ENCODE data around the gene CDH23. TPM values are rescaled to one million over a fixed set of nuclear protein-coding genes. Genes with fewer than 3 reads are reported as not detected.

CDH23 gene
- total RNA-seq, 1 experiment from 2014 or later, result 2.1 TPM

DNA sequence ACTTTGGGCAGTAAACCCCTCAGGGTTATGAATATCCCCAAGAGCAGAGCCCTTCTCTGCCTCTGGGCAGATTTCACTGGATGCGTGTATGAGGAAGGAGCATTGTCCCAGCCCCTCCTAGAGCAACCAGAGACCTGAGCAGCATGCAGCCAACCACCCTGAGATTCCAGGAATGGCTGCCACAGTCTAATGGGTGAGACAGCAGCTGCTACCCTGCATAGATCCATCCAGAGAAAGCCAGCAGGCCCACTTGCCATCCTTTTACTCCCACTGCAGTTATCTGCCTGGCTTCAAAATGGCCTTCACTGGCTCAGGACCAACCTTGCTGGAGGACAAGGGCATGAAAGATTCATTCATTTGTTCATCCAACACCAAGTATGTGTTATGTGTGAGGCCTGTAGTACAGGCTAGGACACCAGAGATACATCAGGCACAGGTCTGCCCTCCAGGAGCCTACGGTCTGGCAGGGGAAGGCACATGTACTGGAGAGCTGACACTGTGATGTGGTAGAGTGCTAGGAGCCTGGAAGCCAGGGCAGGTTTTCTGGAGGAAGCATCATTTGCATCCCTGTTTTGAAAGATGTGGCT is 349.0 kb downstream of the CDH23 start:
- no peak overlapping the region for H3K27ac ChIP-seq (ENCODE audit: low read length)
- peaks cover 3% of the 10 kb centered on the region; the same call in 1 of the 2 replicates for H3K9me3 ChIP-seq (ENCODE audit: low read length)
- no peaks in the 10 kb centered on the region for H3K36me3 ChIP-seq (ENCODE audit: insufficient read depth, low read length)
- H4K20me1 ChIP-seq (ENCODE audit: insufficient read depth, low read depth, low read length), result no peaks in the 10 kb centered on the region
- H3K9ac ChIP-seq (ENCODE audit: low read length), result no peak overlapping the region
- H3K4me1 ChIP-seq (ENCODE audit: low read length), result peaks cover 45% of the 10 kb centered on the region
- no peak overlapping the region for H3K4me3 ChIP-seq (ENCODE audit: low read length)
- no peak overlapping the region for H3K4me2 ChIP-seq (ENCODE audit: low read depth, low read length, poor library complexity, severe bottlenecking)
- no peaks in the 10 kb centered on the region for H3K9me2 ChIP-seq (replicated peaks; ENCODE audit: insufficient read depth, low read length)
- no peaks in the 10 kb centered on the region for H3K79me2 ChIP-seq (ENCODE audit: low read length)
- H3K27me3 ChIP-seq (ENCODE audit: low read length), result 0 out of 2 replicates have a peak, but pooled peaks cover 3% of the 10 kb centered on the region
- DNase-seq, result no peak
- no peak overlapping the region for H2AFZ ChIP-seq (ENCODE audit: low read length)

DNA sequence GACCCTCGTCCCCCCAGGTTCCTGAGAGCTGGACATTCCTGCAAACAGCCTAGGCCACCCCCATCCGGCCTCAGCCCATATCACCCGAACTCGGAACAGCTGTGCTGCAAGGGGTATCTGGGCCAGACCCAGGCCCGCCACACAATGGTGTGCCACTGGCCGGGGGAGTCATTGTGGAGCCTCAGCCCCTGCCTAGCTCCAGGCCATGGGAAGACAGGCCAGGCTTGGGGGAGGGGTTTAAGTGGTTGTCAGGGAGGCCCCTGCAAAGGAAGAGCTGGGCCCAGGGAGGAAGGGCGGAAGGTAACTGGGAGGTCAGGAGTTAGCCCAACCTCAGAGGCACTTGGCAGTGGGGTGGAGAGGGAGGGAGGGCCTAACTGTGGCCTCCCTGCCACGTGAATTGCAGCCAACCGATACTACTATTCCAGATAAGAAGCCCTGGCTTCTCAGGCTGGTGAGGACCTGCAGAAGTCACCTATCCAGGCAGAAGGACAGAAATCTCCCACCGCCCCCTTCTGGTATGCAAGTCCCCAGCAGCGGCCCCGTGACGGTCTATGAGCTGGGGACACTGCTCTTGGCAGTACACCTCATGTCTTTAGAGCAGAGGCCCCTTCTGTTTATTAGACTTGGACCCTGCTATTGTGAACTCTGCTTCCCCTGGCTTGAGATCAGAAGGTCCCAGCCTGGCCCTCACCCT is 349.8 kb downstream of the CDH23 start:
- no peak overlapping the region for H2AFZ ChIP-seq (ENCODE audit: low read length)
- H3K4me1 ChIP-seq (ENCODE audit: low read length), result peaks cover 48% of the 10 kb centered on the region
- no peaks in the 10 kb centered on the region for H4K20me1 ChIP-seq (ENCODE audit: insufficient read depth, low read depth, low read length)
- no peaks in the 10 kb centered on the region for H3K36me3 ChIP-seq (ENCODE audit: insufficient read depth, low read length)
- DNase-seq, result peak; percentile 74
- H3K9me3 ChIP-seq (ENCODE audit: low read length), result peaks cover 3% of the 10 kb centered on the region; the same call in 1 of the 2 replicates
- no peak overlapping the region for H3K4me2 ChIP-seq (ENCODE audit: low read depth, low read length, poor library complexity, severe bottlenecking)
- H3K4me3 ChIP-seq (ENCODE audit: low read length), result no peak overlapping the region
- H3K27ac ChIP-seq (ENCODE audit: low read length), result no peak overlapping the region
- H3K9ac ChIP-seq (ENCODE audit: low read length), result no peak overlapping the region
- 0 out of 2 replicates have a peak, but pooled peaks cover 3% of the 10 kb centered on the region for H3K27me3 ChIP-seq (ENCODE audit: low read length)
- no peaks in the 10 kb centered on the region for H3K79me2 ChIP-seq (ENCODE audit: low read length)
- no peaks in the 10 kb centered on the region for H3K9me2 ChIP-seq (replicated peaks; ENCODE audit: insufficient read depth, low read length)

DNA sequence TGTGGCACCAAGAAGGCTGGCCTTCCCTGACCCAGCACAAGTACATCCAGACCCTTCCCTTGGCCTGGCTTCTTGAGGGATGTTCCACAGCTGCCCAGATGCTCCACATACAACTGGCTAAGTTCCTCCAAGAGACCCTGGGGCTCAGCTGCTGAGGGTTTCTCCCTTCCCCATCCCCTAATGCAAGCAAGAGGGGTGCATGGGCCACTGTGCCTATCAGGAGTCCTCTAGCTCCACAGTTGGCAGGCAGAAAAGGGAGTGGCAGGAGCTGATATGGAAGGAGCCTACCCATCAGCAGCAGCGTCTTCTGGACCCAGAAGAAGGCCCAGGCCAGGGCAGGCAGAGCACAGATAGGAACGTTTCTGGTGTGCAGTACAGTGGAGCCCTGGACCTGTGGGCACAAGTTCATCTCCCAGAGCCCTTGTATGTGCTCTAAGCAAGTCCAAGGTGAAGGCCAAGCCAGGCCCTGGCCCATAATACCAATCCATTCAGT is 350.4 kb downstream of the CDH23 start:
- Histone ChIP-seq H3K4me1 (ENCODE audit: low read length) (peaks cover 49% of the 10 kb centered on the region), H3K36me3 (ENCODE audit: insufficient read depth, low read length) (no peaks in the 10 kb centered on the region), H3K9me3 (ENCODE audit: low read length) (peaks cover 3% of the 10 kb centered on the region; the same call in 1 of the 2 replicates), H3K9ac (ENCODE audit: low read length) (no peak overlapping the region), H4K20me1 (ENCODE audit: insufficient read depth, low read depth, low read length) (no peaks in the 10 kb centered on the region), H2AFZ (ENCODE audit: low read length) (no peak overlapping the region), H3K27me3 (ENCODE audit: low read length) (0 out of 2 replicates have a peak, but pooled peaks cover 3% of the 10 kb centered on the region), H3K9me2 (replicated peaks; ENCODE audit: insufficient read depth, low read length) (no peaks in the 10 kb centered on the region), H3K27ac (ENCODE audit: low read length) (no peak overlapping the region), H3K79me2 (ENCODE audit: low read length) (no peaks in the 10 kb centered on the region), H3K4me2 (ENCODE audit: low read depth, low read length, poor library complexity, severe bottlenecking) (no peak overlapping the region), H3K4me3 (ENCODE audit: low read length) (no peak overlapping the region)
- no peak for DNase-seq

DNA sequence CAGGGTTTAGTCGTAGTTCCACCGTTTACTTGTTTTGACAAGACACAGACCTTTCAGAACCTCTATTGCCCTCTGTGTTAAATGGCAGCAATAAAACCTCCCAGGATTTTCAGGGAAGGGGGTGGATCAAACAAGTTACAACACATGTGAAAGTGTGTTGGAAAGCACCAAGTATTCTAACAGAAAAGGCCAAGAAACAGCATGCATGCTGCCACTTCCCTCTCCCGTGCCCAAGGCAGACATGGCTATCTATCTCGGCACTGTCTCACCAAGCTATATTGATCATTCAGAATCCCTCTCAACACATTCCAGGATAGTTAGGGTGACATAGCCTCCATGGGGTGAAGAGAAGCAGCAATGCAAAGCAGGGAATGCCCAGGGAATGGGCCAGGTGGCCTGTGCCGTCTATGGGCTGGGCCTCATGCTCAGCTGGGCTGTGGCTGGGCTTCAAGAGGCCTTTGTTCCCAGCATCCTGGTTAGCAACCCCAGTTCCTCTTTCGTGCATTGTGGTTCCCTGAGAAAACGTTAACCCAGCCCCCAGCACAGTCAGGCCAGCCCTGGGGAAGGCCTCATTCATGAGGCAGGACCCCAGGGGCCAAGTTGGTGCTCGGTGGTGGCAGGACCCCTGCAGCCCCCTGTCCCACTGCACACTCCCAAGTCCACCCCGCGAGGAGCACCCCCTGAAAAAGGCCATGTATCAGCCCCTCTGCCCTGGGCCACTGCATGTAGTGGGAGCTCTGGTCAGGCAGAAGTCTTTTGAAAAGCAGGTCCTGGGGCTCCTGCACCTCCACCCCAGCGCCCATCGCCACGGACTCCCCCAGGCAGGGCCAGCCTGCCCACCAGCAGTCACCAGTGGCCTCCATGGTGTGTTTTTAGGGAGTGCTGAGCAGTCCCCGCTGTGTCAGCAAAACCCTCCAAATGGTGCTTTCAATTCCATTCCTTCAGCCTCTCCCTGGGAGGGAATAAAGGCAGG is 351.1 kb downstream of the CDH23 start:
- Histone ChIP-seq H3K36me3 (ENCODE audit: insufficient read depth, low read length) (no peaks in the 10 kb centered on the region), H4K20me1 (ENCODE audit: insufficient read depth, low read depth, low read length) (no peaks in the 10 kb centered on the region), H3K4me3 (ENCODE audit: low read length) (no peak overlapping the region), H3K9ac (ENCODE audit: low read length) (no peak overlapping the region; the same call in 1 of the 2 replicates), H3K27me3 (ENCODE audit: low read length) (no peaks in the 10 kb centered on the region), H3K27ac (ENCODE audit: low read length) (no peak overlapping the region), H3K4me2 (ENCODE audit: low read depth, low read length, poor library complexity, severe bottlenecking) (peak overlapping the region; percentile 1), H3K9me3 (ENCODE audit: low read length) (peaks cover 3% of the 10 kb centered on the region; the same call in 1 of the 2 replicates), H3K79me2 (ENCODE audit: low read length) (no peaks in the 10 kb centered on the region), H2AFZ (ENCODE audit: low read length) (no peak overlapping the region), H3K4me1 (ENCODE audit: low read length) (peaks cover 56% of the 10 kb centered on the region), H3K9me2 (replicated peaks; ENCODE audit: insufficient read depth, low read length) (no peaks in the 10 kb centered on the region)
- peak; percentile 66 for DNase-seq

DNA sequence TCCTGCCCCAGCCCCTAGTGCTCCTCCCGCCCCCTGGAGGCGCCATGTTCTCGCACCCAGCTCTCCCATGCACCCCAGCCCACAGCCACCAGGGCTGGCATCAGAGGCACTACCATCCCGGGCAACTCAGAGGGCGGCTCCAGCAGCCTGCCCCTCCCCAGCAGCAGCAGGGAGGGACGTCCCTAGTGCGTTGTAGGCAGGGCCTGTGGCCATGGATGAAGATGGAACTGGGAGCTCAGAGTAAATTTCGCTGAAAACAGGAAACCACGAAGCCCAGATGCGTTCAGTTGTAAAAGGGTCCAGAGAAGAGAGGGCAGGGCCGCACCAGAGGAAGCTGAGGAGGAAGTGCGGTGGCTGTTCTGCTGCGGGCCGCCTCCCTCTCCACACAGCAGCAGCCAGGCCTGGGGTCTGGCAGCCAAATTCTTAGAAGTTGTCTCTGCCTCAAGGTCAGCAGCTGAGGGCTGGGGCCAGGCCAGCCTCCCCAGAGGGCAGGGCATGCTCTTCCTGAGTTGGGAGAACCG is 352.0 kb downstream of the CDH23 start:
- Histone ChIP-seq H3K4me2 (ENCODE audit: low read depth, low read length, poor library complexity, severe bottlenecking) (peak overlapping the region; percentile 36), H3K79me2 (ENCODE audit: low read length) (no peaks in the 10 kb centered on the region), H3K9ac (ENCODE audit: low read length) (peak overlapping the region; percentile 38), H3K4me3 (ENCODE audit: low read length) (no peak overlapping the region), H3K9me2 (replicated peaks; ENCODE audit: insufficient read depth, low read length) (no peaks in the 10 kb centered on the region), H3K36me3 (ENCODE audit: insufficient read depth, low read length) (no peaks in the 10 kb centered on the region), H3K4me1 (ENCODE audit: low read length) (peaks cover 65% of the 10 kb centered on the region), H2AFZ (ENCODE audit: low read length) (peak overlapping the region; percentile 41; the same call in 1 of the 2 replicates), H3K27ac (ENCODE audit: low read length) (no peak overlapping the region), H3K9me3 (ENCODE audit: low read length) (no peaks in the 10 kb centered on the region), H4K20me1 (ENCODE audit: insufficient read depth, low read depth, low read length) (no peaks in the 10 kb centered on the region; the same call in 1 of the 2 replicates), H3K27me3 (ENCODE audit: low read length) (no peaks in the 10 kb centered on the region)
- peak; percentile 74 for DNase-seq

DNA sequence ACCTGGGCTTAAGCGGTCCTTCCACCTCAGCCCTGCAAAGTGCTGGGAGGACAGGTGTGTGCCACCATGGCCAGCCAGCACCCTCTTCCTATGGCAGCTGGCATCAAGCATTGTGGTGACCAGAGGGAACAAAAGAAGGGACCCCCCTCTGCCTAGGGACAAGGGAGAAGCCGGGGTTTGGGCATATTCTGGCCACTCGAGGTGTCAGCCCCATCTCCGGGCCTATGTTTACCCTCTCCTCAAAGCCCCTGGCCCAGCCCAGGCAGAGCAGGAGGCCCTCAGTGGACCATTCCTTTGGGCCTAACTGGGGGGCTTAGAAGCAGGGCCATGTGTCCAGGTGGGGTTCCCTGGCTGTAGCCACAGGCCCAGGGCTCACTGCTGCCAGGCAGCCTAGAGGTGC is 352.7 kb downstream of the CDH23 start:
- Histone ChIP-seq H3K9me3 (ENCODE audit: low read length) (no peaks in the 10 kb centered on the region), H4K20me1 (ENCODE audit: insufficient read depth, low read depth, low read length) (peaks cover under 1% of the 10 kb centered on the region; the same call in 1 of the 2 replicates), H3K27ac (ENCODE audit: low read length) (no peak overlapping the region), H3K9ac (ENCODE audit: low read length) (no peak overlapping the region), H3K36me3 (ENCODE audit: insufficient read depth, low read length) (no peaks in the 10 kb centered on the region), H3K4me2 (ENCODE audit: low read depth, low read length, poor library complexity, severe bottlenecking) (no peak overlapping the region), H3K9me2 (replicated peaks; ENCODE audit: insufficient read depth, low read length) (no peaks in the 10 kb centered on the region), H3K4me3 (ENCODE audit: low read length) (no peak overlapping the region), H3K27me3 (ENCODE audit: low read length) (no peaks in the 10 kb centered on the region), H3K79me2 (ENCODE audit: low read length) (no peaks in the 10 kb centered on the region), H2AFZ (ENCODE audit: low read length) (no peak overlapping the region), H3K4me1 (ENCODE audit: low read length) (peaks cover 70% of the 10 kb centered on the region)
- DNase-seq, result no peak

DNA sequence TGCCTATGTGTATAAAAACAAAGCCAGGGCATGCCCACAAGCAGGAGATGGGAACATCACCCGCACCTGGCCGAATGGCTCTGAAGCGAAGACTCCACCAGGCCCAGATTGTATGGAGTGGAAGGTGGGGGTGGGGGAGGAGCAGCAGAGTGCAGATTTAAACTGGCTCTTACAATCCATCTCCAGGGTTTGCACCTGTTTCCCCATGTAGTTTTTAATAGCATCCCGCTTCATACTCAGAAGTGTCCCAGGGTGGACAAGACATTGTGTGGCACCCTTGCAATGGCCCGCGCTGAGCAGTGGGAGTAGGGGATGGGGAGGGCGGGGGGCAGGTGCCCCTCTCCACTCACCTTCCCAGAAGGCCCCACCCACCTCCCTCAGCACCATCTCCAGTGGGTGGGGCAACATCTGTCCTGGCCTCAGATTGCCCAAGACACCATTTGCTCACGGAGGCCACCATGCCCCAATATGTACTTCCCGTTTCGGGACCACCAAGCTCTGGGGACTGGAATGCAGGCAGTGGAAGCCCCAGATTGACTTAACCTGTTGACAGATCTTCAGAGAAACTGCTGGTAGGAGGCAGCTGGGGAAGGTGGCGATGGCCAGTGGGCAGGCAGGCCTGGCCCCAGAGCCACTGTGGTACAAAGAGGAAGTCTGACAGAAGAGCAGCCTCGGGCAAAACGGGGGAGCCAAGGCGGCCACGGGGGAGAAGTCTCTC is 353.6 kb downstream of the CDH23 start:
- Histone ChIP-seq H3K27ac (ENCODE audit: low read length) (no peak overlapping the region), H3K79me2 (ENCODE audit: low read length) (no peaks in the 10 kb centered on the region), H3K9ac (ENCODE audit: low read length) (no peak overlapping the region), H3K9me3 (ENCODE audit: low read length) (no peaks in the 10 kb centered on the region), H3K9me2 (replicated peaks; ENCODE audit: insufficient read depth, low read length) (no peaks in the 10 kb centered on the region), H3K4me1 (ENCODE audit: low read length) (peaks cover 70% of the 10 kb centered on the region), H3K4me3 (ENCODE audit: low read length) (no peak overlapping the region), H4K20me1 (ENCODE audit: insufficient read depth, low read depth, low read length) (peaks cover 6% of the 10 kb centered on the region; the same call in 1 of the 2 replicates), H3K4me2 (ENCODE audit: low read depth, low read length, poor library complexity, severe bottlenecking) (no peak overlapping the region), H3K36me3 (ENCODE audit: insufficient read depth, low read length) (no peaks in the 10 kb centered on the region), H3K27me3 (ENCODE audit: low read length) (no peaks in the 10 kb centered on the region), H2AFZ (ENCODE audit: low read length) (no peak overlapping the region)
- DNase-seq, result no peak

Data from Karpas-422 (cell line).